HG03097 (cell line): ENCODE results near the gene ADAMTS17.

ENCODE experiments used
- ATAC-seq: cut with Tn5 transposase; IDR thresholded peaks from one replicate; pipeline ENCODE4 v1.9.1; 2021; ENCODE audit not compliant: unreplicated experiment, low FRiP score

Gene ADAMTS17

GRCh38 chr15:100041127-100041828, 300.5 kb downstream of the ADAMTS17 start:
- no peak for ATAC-seq

GRCh38 chr15:100039994-100040393, 301.8 kb downstream of the ADAMTS17 start:
- no peak for ATAC-seq

DNA sequence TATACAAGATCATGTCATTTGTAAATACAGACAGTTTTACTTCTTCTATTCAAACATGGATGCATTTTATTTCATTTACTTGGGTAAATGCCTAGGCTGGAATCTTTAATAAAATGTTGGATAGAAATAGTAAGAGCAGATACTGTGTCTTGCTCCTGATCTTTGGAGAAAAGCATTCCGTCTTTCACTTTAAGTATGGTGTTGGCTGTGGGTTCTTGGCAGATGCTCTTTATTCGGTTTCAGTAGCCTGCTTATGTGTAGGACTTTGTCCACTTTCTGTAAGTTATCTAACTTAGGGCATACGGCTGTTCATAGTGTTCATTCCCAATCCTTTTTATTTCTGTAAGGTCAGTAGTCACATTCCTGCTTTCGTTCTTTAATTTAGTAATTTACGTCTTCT, 303.0 kb downstream of the ADAMTS17 start:
- no peak for ATAC-seq

GRCh38 chr15:100037901-100038300, 303.9 kb downstream of the ADAMTS17 start:
- no peak for ATAC-seq

- no peak for ATAC-seq
Observed at GRCh38 chr15:100036015-100036414, 305.8 kb downstream of the ADAMTS17 start.

- no peak for ATAC-seq
Observed at GRCh38 chr15:100034191-100034590, 307.6 kb downstream of the ADAMTS17 start.

- ATAC-seq, result no peak
Observed at GRCh38 chr15:100033140-100033857, 308.5 kb downstream of the ADAMTS17 start.

DNA sequence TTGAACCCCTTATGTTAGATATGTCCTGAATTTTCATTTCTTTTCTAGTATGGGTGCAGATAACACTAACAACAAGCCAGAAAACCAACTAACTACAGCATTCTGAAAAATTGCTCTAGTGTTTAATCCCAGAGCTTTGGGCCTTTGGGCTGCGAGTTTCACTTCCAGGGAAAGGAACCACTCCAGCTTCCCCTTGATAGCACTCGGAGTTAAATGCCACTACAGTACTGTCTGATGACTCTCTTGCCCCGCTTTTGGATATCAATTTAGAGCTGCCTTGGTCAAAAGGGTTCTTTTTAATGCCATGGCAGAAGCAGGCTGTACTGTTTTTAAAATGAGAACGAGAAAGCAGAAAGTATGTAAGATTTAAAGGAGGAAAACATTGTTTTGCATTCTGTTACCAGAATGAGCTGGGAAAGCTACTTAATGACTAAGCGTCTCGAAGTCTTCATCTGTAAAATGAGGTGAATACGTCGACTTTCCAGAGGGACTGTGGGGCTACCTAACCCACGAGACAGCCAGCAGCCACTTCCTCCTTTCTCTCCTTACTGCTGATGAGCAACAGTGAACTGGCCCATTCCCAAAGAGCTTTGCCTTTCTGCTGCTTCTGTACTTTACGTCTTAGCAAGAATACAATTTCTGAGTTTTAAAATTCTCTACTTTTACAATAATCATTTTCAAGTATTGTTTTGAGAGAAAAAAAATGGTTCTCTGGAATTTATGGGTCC, 309.3 kb downstream of the ADAMTS17 start:
- no peak for ATAC-seq

GRCh38 chr15:100031665-100032357, 310.0 kb downstream of the ADAMTS17 start:
- no peak for ATAC-seq

DNA sequence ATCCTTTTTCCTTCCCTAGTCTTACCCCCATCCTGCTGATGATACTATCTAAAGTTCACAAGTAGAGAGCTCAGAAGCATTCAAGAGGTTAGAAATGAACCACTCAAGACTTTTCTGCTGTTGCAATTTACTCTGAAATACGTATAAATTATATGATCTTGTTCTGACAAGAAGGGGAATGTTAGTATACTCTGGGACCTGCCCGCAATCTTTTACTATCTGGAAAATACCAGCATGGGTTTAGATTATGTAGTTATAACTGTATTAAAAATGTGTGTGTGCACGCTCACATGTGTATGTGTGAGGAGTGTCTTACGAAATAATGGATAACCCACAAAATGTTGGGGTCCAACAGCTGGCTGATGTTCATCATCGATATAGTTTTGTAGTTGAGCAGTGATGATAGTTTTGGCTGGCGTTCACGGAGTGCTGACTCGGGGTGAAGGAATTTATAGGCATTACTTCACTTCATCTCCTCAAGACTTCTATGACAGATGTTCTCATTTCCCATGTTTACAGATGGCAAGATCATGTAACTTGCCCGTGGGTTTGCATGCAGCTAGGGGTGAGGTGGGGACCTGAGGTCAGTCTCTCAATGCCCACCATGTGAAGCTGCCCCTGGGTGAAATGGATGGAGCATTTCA, 311.1 kb downstream of the ADAMTS17 start:
- ATAC-seq, result no peak

DNA sequence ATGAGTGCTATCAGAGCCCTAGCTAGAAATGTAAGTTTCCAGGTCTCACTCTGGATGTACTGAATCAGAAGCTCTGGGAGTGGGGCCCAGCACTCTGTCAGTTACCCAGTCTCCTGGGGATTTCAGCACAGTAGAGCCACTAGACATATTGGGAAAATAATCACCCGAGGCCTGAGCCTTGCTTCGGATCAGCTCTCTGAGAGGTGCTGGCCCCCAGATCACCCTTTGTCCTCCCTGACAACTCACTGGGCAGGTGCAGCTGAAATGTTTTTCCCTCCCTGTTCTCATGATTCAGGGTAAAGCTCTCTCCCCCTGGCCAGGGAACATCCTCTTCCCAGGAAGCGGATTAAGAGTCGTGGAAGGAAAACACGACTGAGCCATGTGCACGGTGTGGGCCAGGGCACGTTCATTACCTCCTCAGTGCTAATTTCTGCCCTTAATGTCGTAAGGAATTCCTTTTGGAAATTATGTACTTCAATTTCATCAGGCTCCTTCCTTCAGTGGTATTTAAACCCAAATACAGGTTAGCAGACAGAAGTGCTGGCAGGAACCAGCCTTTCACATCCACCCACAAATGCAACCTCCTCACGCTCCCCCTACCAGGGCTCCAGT, 311.8 kb downstream of the ADAMTS17 start:
- no peak for ATAC-seq

GRCh38 chr15:100029045-100029444, 312.7 kb downstream of the ADAMTS17 start:
- no peak for ATAC-seq

DNA sequence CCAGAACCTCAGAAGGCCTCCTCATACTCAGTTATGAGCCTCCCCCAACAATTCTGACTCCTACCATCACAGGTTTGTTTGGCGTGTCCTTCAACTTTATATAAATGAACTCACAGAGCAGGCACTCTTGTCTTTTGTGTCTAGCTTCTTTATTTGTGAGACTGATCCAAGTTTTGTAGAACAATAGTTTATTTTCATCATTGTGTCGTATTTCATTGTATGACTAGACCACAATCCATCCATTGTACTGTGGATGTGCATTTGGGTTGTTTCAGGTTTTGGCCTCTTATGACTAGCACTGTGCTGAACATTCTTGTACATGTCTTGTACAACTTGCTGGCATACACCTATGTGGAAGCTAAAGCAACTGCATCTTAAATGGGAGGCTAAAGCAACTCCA, 315.7 kb downstream of the ADAMTS17 start:
- no peak for ATAC-seq

GRCh38 chr15:100022806-100023205, 319.0 kb downstream of the ADAMTS17 start:
- ATAC-seq, result no peak

DNA sequence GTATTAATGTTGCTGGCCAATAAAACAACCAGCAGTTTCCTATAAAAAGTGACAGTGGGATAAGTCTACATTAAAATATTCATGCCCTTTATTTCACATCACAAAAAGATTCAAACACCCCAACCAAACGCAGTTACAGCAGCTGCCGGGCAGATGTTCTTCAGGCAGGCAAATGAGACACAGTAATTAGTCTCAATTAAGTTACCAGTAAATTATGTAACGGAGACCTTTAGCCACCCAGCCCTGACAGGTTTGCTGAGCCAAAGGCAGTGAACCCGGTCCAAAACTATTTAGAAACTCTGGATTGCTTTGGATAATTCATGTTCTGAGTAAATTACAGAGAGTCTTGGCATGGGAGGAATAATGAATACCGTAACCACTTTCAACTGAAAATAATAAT, 319.4 kb downstream of the ADAMTS17 start:
- ATAC-seq, result no peak

- ATAC-seq, result no peak
Observed at GRCh38 chr15:100021653-100022052, 320.1 kb downstream of the ADAMTS17 start.

- no peak for ATAC-seq
Observed at GRCh38 chr15:100020614-100021013, 321.2 kb downstream of the ADAMTS17 start.

DNA sequence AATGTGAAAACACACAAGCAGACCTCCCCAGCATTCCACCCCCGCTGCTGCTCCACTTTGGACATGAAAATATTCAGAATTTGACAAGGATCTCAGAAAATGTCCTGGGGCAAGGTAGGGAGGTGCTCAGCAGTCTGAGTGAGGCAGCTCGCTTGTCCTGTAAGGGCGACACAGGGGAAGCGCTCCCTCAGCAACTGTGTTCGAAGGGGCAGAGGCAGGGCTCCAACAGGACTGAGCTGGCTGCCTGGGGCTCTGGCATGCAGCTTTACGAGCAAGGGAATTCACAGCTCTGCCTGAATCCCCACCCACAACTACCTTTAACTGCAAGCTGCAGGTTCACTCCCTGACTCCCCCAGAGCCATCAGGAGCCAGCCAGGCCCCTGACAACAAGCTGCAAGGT, 321.6 kb downstream of the ADAMTS17 start:
- no peak for ATAC-seq

DNA sequence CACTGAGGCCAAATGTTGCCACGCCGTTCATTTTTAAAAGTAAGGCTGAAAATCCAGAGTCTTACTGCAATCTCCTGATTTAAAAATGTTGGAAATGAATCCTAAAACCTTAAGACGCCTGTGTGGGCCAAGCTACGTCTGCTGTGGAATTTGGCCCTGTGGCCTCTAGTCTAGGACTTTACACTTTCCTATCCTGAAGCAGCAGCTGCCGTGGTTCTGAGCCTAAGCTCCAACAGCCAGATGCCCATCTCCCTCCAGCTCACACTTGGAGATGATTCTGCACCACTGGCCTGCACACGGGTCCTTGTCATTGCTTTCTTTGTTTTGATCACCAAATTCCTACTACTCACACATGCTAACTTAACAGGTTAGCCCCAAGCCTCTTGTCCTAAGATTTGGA, 322.2 kb downstream of the ADAMTS17 start:
- no peak for ATAC-seq

DNA sequence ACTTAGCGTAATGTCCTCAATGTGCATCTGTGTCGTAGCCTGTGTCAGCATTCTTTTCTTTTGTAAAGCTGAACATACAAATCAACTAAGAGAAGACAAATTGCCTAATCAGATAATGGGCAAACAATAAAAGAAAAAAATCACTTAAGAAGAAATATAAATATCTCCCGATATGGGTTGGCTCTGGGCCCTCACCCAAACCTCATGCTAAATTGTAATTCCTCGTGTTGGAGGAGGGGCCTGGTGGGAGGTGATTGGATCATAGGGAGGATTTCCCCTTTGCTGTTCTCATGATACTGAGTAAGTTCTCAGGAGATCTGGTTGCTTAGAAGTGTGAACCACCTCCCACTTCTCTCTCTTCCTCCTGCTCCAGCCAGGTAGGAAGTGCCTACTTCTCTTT, 323.6 kb downstream of the ADAMTS17 start:
- ATAC-seq, result no peak
